Mucosa of gallbladder (tissue), 1 donor: ENCODE data around the gene TRIM7. TPM values are rescaled to one million over a fixed set of nuclear protein-coding genes. Genes with fewer than 3 reads are reported as not detected.
"Not testable (repeated sequence)": the region's sequence is repeated elsewhere in the genome, so short reads cannot be mapped to it uniquely, and the experiment has no call there.

Experiments
- DNase-seq: peaks from one replicate; pipeline ENCODE4 v3.0.0-alpha.2; 2020; ENCODE audit warnings: low spot score
- total RNA-seq: library from RNA; stranded (reverse); gene quantifications from one replicate; pipeline ENCODE4 v1.2.1, GENCODE V29; 2021
- donor health status: DM: no; HTN: no; CAD: no.

TRIM7 gene
- total RNA-seq, 1 donor from 2014 or later: 1.2 TPM

GRCh38 chr5:181233088-181233800 is 28.2 kb upstream of the TRIM7 start:
- DNase-seq: no peak

- DNase-seq: no peak
These were observed 27.6 kb upstream of the TRIM7 start for GRCh38 chr5:181232593-181232992.

GRCh38 chr5:181231432-181231831 is 26.4 kb upstream of the TRIM7 start:
- no peak for DNase-seq

- no peak for DNase-seq
These were observed 25.6 kb upstream of the TRIM7 start for GRCh38 chr5:181230551-181230950.

- DNase-seq: no peak
These were observed 25.0 kb upstream of the TRIM7 start for GRCh38 chr5:181229996-181230395.

GRCh38 chr5:181224390-181225229 is 19.6 kb upstream of the TRIM7 start:
- no peak for DNase-seq

- DNase-seq: peak; percentile 51
These were observed 18.9 kb upstream of the TRIM7 start for GRCh38 chr5:181223729-181224389.

- peak; percentile 98 for DNase-seq
These were observed 18.2 kb upstream of the TRIM7 start, which contains the start of gene TRIM41 for GRCh38 chr5:181223058-181223728. TSS of gene TRIM41 (plus strand) at chr5:181223281. CDS start at chr5:181224000, 719 bp downstream.

- DNase-seq: no peak
These were observed 17.6 kb upstream of the TRIM7 start for GRCh38 chr5:181222630-181223057.

- peak; percentile 98 for DNase-seq
These were observed 17.0 kb upstream of the TRIM7 start for GRCh38 chr5:181221792-181222629.

GRCh38 chr5:181221105-181221791 is 16.3 kb upstream of the TRIM7 start:
- peak; percentile 23 for DNase-seq

GRCh38 chr5:181220178-181220515 is 15.2 kb upstream of the TRIM7 start:
- no peak for DNase-seq

- DNase-seq: no peak
These were observed 14.5 kb upstream of the TRIM7 start for GRCh38 chr5:181219262-181220177.

- DNase-seq: no peak
These were observed 13.8 kb upstream of the TRIM7 start for GRCh38 chr5:181218795-181219124.

GRCh38 chr5:181217803-181218062 is 12.7 kb upstream of the TRIM7 start:
- no peak for DNase-seq

- no peak for DNase-seq
These were observed 12.3 kb upstream of the TRIM7 start for GRCh38 chr5:181217111-181217802.

- no peak for DNase-seq
These were observed 11.3 kb upstream of the TRIM7 start for GRCh38 chr5:181215997-181216989.

GRCh38 chr5:181214249-181214648 is 9.3 kb upstream of the TRIM7 start:
- DNase-seq: not testable (repeated sequence)
